ENCODE results near the gene GINS3.

GINS3 gene

DNA sequence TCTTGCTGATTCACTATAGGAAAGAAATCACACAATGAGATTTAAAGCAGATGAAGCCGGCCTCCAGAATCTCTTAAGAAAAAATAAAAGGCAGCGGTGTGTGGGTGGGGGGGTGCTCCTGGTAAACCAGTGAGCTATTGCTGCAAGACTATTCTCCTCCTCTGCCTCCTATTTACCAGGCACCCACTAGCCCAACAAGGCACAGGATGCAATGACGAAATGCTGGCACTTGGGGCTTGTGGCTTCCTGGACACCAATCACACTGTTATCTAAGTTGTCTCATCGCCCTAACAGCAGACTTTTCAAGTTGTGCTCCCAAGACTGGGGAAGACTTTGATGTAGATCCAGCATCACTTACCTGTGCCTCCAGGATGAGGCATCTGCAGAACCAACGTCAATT is 57.5 kb downstream of the GINS3 start:
- TF ChIP-seq, protein P1, sequence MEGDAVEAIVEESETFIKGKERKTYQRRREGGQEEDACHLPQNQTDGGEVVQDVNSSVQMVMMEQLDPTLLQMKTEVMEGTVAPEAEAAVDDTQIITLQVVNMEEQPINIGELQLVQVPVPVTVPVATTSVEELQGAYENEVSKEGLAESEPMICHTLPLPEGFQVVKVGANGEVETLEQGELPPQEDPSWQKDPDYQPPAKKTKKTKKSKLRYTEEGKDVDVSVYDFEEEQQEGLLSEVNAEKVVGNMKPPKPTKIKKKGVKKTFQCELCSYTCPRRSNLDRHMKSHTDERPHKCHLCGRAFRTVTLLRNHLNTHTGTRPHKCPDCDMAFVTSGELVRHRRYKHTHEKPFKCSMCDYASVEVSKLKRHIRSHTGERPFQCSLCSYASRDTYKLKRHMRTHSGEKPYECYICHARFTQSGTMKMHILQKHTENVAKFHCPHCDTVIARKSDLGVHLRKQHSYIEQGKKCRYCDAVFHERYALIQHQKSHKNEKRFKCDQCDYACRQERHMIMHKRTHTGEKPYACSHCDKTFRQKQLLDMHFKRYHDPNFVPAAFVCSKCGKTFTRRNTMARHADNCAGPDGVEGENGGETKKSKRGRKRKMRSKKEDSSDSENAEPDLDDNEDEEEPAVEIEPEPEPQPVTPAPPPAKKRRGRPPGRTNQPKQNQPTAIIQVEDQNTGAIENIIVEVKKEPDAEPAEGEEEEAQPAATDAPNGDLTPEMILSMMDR (IDR thresholded peaks at IDR 0.05; ENCODE audit: control insufficient read depth, extremely low read depth, insufficient read depth) = no peak
- DNase-seq (ENCODE audit: low read depth) = no peak

DNA sequence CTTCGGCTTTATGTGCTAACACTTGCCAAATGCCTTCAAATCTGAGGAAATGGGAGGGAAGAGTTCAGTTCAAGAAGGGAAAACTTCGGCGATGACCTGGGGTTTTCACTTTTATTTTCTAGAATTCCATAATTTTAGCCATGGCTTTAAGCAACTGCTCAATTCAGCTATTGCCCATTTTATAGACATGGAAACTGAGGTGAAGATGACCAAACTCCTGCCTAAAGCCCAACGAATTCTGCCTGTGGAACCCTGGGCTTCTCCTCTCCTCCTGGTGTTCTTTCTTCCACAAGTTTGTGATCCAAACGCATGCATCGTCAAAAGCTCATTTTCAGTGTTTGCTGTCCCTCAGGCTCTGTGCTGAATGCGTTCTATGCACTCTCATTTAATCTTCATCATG is 58.3 kb downstream of the GINS3 start:
- TF ChIP-seq, protein P1 (IDR thresholded peaks at IDR 0.05; ENCODE audit: control insufficient read depth, extremely low read depth, insufficient read depth) = no peak
- DNase-seq (ENCODE audit: low read depth) = no peak
- H3K4me3 ChIP-seq (ENCODE audit: low read depth, low read length) = no peak overlapping the region

More for the DNA sequence above, 57.5 kb downstream of the GINS3 start:
- H3K4me3 ChIP-seq (ENCODE audit: low read depth, low read length) = no peak overlapping the region

DNA sequence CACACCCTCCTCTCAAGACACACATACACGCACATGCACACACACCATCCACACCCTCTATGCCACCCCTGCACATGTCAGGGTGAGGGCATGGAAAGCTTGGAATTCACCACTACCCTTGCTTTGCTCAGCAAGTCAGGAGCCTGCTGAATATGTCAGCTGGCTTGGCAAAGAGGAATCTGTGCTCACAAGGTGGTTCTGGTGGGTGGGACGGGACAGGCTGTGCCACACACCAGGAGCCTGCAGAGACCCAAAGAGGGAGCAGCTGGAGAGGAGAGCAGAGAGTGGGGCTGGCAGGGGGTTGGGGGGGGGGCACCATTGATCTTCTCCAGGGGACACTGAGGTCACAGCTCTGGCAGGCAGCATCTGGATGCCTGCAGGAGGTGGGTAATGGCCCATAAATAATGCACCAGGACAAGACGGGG is 59.0 kb downstream of the GINS3 start:
- TF ChIP-seq, protein P1 (IDR thresholded peaks at IDR 0.05; ENCODE audit: control insufficient read depth, extremely low read depth, insufficient read depth) = no peak
- no peak overlapping the region for H3K4me3 ChIP-seq (ENCODE audit: low read depth, low read length)
- no peak for DNase-seq (ENCODE audit: low read depth)

DNA sequence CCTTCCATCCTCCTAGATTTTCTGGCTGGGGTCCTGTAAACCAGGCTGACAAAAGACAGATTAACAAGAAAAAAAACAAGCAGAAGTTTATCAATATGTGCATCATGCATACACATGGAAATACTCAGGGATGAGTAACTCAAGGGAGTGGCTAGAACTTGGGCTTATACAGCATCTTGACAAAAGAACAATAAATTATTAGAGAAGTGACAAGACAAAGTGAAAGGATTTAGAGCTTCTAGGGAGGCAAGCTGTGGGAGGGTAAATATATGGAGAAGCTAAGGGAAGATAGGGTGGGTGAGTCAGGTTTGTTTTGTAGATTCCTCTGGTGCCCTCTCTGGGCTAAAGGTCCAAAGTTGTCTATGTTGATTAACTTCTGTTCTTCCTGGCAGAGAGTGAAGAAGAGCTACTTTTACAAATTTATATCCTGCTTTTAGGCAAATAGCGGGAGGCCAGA is 59.7 kb downstream of the GINS3 start:
- no peak for DNase-seq (ENCODE audit: low read depth)
- H3K4me3 ChIP-seq (ENCODE audit: low read depth, low read length) = no peak overlapping the region
- TF ChIP-seq, protein P1 (IDR thresholded peaks at IDR 0.05; ENCODE audit: control insufficient read depth, extremely low read depth, insufficient read depth) = no peak

DNA sequence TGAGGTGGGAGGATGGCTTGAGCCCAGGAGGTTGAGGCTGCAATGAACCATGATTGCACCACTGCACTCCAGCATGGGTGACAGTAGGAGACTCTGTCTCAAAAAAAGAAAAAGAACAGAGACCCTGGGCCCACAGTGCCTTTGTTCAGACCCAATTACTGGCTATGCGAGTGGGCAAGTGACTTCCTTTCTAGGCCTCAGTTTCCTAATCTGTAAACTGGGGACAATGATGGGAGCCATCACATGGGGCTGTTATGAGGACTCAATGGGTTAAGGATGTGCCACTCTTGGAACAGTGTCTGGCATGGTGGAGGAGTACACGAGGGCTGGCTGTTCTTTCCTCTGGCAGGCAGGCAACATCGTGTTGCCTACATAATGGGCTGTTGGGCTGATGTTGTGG is 60.4 kb downstream of the GINS3 start:
- TF ChIP-seq, protein P1 (IDR thresholded peaks at IDR 0.05; ENCODE audit: control insufficient read depth, extremely low read depth, insufficient read depth) = no peak
- no peak for DNase-seq (ENCODE audit: low read depth)
- H3K4me3 ChIP-seq (ENCODE audit: low read depth, low read length) = no peak overlapping the region

DNA sequence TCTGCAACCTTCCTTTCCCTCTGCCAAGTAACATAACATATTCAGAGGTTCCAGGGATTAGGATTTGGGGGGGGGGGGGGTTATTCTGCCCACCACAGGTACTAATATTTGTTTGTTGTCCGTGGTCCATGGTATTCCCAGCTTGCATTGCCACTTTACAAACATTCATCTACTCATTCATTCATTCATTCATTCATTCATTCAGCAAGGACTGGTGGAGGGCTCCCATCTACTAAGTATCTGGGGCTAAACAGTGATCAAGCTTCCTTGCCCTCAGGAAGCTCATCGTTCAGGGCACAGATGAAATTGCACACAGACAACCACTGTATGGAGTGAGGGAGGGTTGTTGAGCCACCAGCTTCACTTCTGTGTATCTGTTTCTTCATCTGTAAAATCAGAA is 61.9 kb downstream of the GINS3 start:
- DNase-seq (ENCODE audit: low read depth) = no peak
- H3K4me3 ChIP-seq (ENCODE audit: low read depth, low read length) = no peak overlapping the region
- TF ChIP-seq, protein P1 (IDR thresholded peaks at IDR 0.05; ENCODE audit: control insufficient read depth, extremely low read depth, insufficient read depth) = no peak

DNA sequence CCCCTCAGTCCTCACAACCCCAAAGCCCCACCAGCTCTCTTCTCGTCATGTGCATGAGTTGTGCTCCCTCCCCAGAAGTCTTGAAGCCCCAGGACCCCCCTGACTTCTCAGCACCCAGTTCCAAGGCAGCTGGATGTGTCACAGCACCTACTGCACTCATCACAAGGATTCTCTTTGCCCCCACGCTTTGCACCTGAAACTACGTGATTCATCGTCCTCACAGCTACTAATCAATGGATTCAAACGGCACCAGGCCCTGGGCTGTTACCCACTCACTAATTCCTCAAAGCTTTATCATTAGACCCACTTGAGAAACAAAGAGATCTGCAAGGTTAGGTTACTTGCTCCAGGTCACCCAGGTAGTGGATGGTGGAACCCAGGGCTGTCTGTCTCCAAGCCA is 62.6 kb downstream of the GINS3 start:
- H3K4me3 ChIP-seq (ENCODE audit: low read depth, low read length) = no peak overlapping the region
- no peak for DNase-seq (ENCODE audit: low read depth)
- TF ChIP-seq, protein P1 (IDR thresholded peaks at IDR 0.05; ENCODE audit: control insufficient read depth, extremely low read depth, insufficient read depth) = no peak
